PC-9 (cell line): ENCODE results near the gene AGBL5. TPM values are rescaled to one million over a fixed set of nuclear protein-coding genes. Genes with fewer than 3 reads are reported as not detected.

Experiments used
- BruUV-seq: library from RNA; stranded (reverse); fragments of 400-500 nt; replicated peaks from 2 replicates; lab custom pipeline; 2021; lab: Mats Ljungman, UMichigan
- CTCF ChIA-PET: fragments of 300-600 bp; sonication (Branson Sonifier 250); formaldehyde crosslinking; loops from one replicate; lab custom pipeline; 2022; ENCODE audit warnings: antibody characterized with exemption; lab: Charles Lee
- POLR2A ChIA-PET: fragments of 300-600 bp; sonication (Branson Sonifier 250); formaldehyde crosslinking; loops from one replicate; lab custom pipeline; 2022; ENCODE audit warnings: antibody characterized with exemption; ENCODE audit not compliant: unreplicated experiment; lab: Charles Lee
- DNase-seq, 2 experiments: peaks; one replicate each; pipeline versions ENCODE4 v3.0.0 to v3.0.0-alpha.2; 2015 to 2022; ENCODE audit warnings: mixed read lengths in 1 of 2
- H2AFZ ChIP-seq: fragments of 200-600 bp; sonication (generic); 2 replicates; pipeline ENCODE4 v1.8.1; 2017; ENCODE audit warnings: antibody characterized with exemption
- H3F3A ChIP-seq: fragments of 200-600 bp; sonication (generic); 2 replicates; pipeline ENCODE4 v1.8.1; 2017; ENCODE audit warnings: antibody characterized with exemption, mild to moderate bottlenecking, low read depth; ENCODE audit not compliant: insufficient read depth
- H3K27ac ChIP-seq: fragments of 200-600 bp; sonication (generic); 2 replicates; pipeline ENCODE4 v1.6.1; 2016; ENCODE audit warnings: mixed run types
- H3K27me3 ChIP-seq: fragments of 200-600 bp; sonication (generic); 2 replicates; pipeline ENCODE4 v1.6.1; 2016; ENCODE audit warnings: low read depth, mixed run types; ENCODE audit not compliant: insufficient read depth
- H3K36me3 ChIP-seq: fragments of 200-600 bp; sonication (generic); 2 replicates; pipeline ENCODE4 v1.6.1; 2016; ENCODE audit warnings: low read depth, mixed run types
- H3K4me1 ChIP-seq: fragments of 200-600 bp; sonication (generic); replicated peaks from 2 replicates; pipeline ENCODE4 v1.6.1; 2016; ENCODE audit warnings: mixed run types; ENCODE audit not compliant: insufficient read depth
- H3K4me2 ChIP-seq: fragments of 200-600 bp; sonication (generic); 2 replicates; pipeline ENCODE4 v1.6.1; 2017; ENCODE audit warnings: mixed run types
- H3K4me3 ChIP-seq: fragments of 200-600 bp; sonication (generic); 2 replicates; pipeline ENCODE4 v1.6.1; 2016; ENCODE audit warnings: mixed run types
- H3K79me2 ChIP-seq: fragments of 200-600 bp; sonication (generic); 2 replicates; pipeline ENCODE4 v1.6.1; 2017; ENCODE audit warnings: low read depth, mixed run types
- H3K9me2 ChIP-seq: fragments of 200-600 bp; sonication (generic); 2 replicates; pipeline ENCODE4 v1.8.1; 2017; ENCODE audit warnings: mild to moderate bottlenecking; ENCODE audit not compliant: insufficient read depth
- H3K9me3 ChIP-seq: fragments of 200-600 bp; sonication (generic); 2 replicates; pipeline ENCODE4 v1.8.1; 2016; ENCODE audit warnings: low read depth; ENCODE audit not compliant: insufficient read depth
- H4K20me1 ChIP-seq: fragments of 200-600 bp; sonication (generic); 2 replicates; pipeline ENCODE4 v1.8.1; 2017; ENCODE audit not compliant: insufficient read depth
- EZH2 ChIP-seq: fragments of 200-600 bp; sonication (generic); IDR thresholded peaks from 2 replicates; pipeline ENCODE4 v1.8.0; 2017; ENCODE audit warnings: antibody characterized with exemption, low read depth
- intact Hi-C: fragments of 100-400 bp; cut with micrococcal nuclease; formaldehyde crosslinking; loops from one replicate; pipeline ENCODE4 v1.10.0; 2022; ENCODE audit not compliant: unreplicated experiment
- total RNA-seq: library from RNA; stranded (reverse); gene quantifications from 2 replicates; pipeline ENCODE4 v1.2.3, GENCODE V29; 2021
- TF ChIP-seq, protein P1 (sequence below): fragments of 200-600 bp; sonication (generic); conservative IDR thresholded peaks from 2 replicates; pipeline ENCODE4 v1.6.1; 2017; ENCODE audit warnings: mixed run types, antibody characterized with exemption, mild to moderate bottlenecking, moderate library complexity

The AGBL5 gene
- total RNA-seq, 1 experiment from 2014 or later = 63.2 TPM

DNA sequence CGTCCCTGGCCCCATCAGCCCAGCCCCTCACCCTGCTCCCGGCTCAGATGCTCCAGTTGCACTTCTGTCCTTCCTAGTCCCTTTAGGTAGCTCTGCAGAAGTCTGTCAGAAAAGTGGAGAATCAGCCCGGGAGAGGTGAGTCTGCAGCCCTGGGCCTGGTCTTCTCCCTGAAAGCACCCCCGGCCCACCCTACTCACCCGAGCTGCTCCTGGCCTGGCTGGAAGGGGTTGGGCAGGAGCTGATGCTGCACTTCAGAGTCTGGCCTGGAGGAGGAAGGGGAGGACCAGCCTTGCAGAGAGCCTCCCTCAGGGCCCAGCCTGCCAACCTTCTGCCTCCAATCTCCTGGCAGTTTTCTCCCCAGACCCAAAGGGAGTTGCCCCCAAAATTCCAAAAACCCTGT is 50.9 kb downstream of the AGBL5 start:
- no peaks in the 10 kb centered on the region for H3K79me2 ChIP-seq
- H3K27ac ChIP-seq = no peak overlapping the region
- H3K36me3 ChIP-seq = no peaks in the 10 kb centered on the region
- TF ChIP-seq, protein P1, sequence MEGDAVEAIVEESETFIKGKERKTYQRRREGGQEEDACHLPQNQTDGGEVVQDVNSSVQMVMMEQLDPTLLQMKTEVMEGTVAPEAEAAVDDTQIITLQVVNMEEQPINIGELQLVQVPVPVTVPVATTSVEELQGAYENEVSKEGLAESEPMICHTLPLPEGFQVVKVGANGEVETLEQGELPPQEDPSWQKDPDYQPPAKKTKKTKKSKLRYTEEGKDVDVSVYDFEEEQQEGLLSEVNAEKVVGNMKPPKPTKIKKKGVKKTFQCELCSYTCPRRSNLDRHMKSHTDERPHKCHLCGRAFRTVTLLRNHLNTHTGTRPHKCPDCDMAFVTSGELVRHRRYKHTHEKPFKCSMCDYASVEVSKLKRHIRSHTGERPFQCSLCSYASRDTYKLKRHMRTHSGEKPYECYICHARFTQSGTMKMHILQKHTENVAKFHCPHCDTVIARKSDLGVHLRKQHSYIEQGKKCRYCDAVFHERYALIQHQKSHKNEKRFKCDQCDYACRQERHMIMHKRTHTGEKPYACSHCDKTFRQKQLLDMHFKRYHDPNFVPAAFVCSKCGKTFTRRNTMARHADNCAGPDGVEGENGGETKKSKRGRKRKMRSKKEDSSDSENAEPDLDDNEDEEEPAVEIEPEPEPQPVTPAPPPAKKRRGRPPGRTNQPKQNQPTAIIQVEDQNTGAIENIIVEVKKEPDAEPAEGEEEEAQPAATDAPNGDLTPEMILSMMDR = no peak
- no peak for TF ChIP-seq EZH2
- no peaks in the 10 kb centered on the region for H3K9me2 ChIP-seq
- POLR2A ChIA-PET = interaction anchor here (0.5 kb wide), 1 partner anchor 1623 kb away, joined by 7 read pairs; no protein-coding TSS in a partner anchor
- no peak overlapping the region for H3K4me3 ChIP-seq
- CTCF ChIA-PET = interaction anchor here (1.6 kb wide), 1 partner anchor 89 kb away, joined by 6 read pairs; no protein-coding TSS in a partner anchor
- no peak overlapping the region for H3K4me2 ChIP-seq
- intact Hi-C loops = no loop called here
- H3F3A ChIP-seq = no peaks in the 10 kb centered on the region
- H3K27me3 ChIP-seq = no peaks in the 10 kb centered on the region
- no peaks in the 10 kb centered on the region for H3K4me1 ChIP-seq
- DNase-seq = no peak
- H3K9me3 ChIP-seq = no peaks in the 10 kb centered on the region
- no TSS peak for BruUV-seq
- no peaks in the 10 kb centered on the region for H4K20me1 ChIP-seq
- no peak overlapping the region for H2AFZ ChIP-seq

DNA sequence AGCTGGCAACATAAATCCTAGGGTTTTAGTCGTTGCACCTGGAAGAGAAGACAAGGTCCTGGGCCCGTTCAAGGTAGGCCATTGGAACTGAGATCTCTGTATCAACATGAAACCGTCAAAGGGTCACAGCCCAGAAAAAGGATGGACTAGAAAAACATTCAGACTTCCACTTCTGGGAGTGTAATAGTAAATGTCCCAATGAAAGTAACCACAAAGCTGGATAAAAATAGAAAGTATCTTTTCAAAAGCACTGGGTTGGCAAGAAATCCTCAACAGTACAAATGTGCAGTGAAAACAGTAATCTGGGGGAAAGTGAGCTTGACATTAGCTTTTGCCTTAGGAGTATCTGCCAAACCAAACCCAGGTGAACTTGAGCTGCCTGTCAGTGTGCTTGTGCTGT is 54.5 kb downstream of the AGBL5 start:
- intact Hi-C loops = no loop called here
- H3K27me3 ChIP-seq = no peaks in the 10 kb centered on the region
- no TSS peak for BruUV-seq
- H3K4me1 ChIP-seq = no peaks in the 10 kb centered on the region
- no peaks in the 10 kb centered on the region for H4K20me1 ChIP-seq
- TF ChIP-seq, protein P1 = no peak
- no peak for TF ChIP-seq EZH2
- no peak overlapping the region for H3K27ac ChIP-seq
- no peaks in the 10 kb centered on the region for H3K79me2 ChIP-seq
- CTCF ChIA-PET = no interaction called here
- no peaks in the 10 kb centered on the region for H3F3A ChIP-seq
- no peak for DNase-seq
- no peaks in the 10 kb centered on the region for H3K9me2 ChIP-seq
- POLR2A ChIA-PET = no interaction called here
- no peaks in the 10 kb centered on the region for H3K36me3 ChIP-seq
- no peak overlapping the region for H3K4me3 ChIP-seq
- no peak overlapping the region for H3K4me2 ChIP-seq
- no peaks in the 10 kb centered on the region for H3K9me3 ChIP-seq
- no peak overlapping the region for H2AFZ ChIP-seq

DNA sequence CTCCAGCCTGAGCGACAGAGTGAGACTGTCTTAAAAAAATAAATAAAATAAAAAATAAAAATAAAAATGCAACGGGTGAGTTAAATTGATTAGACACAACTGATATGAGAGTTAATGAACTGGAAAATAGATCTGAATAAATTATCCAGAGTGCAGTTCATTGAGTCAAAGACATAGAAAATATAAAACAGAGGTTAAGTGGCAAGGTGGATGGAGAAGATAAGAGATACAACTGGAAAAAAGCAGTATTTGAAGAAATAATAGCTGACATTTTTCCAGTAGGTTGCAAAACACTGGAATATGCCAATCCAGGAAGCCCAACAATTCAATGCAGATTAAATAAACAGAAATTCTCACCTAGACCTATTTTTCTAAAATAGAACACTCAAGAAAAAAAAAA is 56.8 kb downstream of the AGBL5 start:
- Histone ChIP-seq H3K79me2 (no peaks in the 10 kb centered on the region), H3K27me3 (no peaks in the 10 kb centered on the region), H4K20me1 (no peaks in the 10 kb centered on the region), H2AFZ (no peak overlapping the region), H3K9me3 (no peaks in the 10 kb centered on the region), H3K36me3 (no peaks in the 10 kb centered on the region), H3K4me3 (no peak overlapping the region), H3K4me1 (no peaks in the 10 kb centered on the region), H3K27ac (no peak overlapping the region), H3F3A (no peaks in the 10 kb centered on the region), H3K9me2 (no peaks in the 10 kb centered on the region), H3K4me2 (no peak overlapping the region)
- CTCF ChIA-PET = no interaction called here
- intact Hi-C loops = no loop called here
- POLR2A ChIA-PET = interaction anchor here (0.5 kb wide), 1 partner anchor 61 kb away, joined by 29 read pairs; no protein-coding TSS in a partner anchor
- no TSS peak for BruUV-seq
- no peak for DNase-seq
- TF ChIP-seq EZH2 = no peak
- TF ChIP-seq, protein P1 = no peak
